ENCODE results near the gene HSF2BP. TPM values are rescaled to one million over a fixed set of nuclear protein-coding genes. Genes with fewer than 3 reads are reported as not detected.
"Not testable (repeated sequence)": the region's sequence is repeated elsewhere in the genome, so short reads cannot be mapped to it uniquely, and the experiment has no call there.

HSF2BP gene
- total RNA-seq, 1 experiment from 2014 or later, result 1.5 TPM

GRCh38 chr21:43479197-43479596, 180.1 kb downstream of the HSF2BP start:
- H3K79me1 ChIP-seq (ENCODE audit: insufficient read depth, low read depth, low read length, poor library complexity, severe bottlenecking); H3K23me2 ChIP-seq (ENCODE audit: insufficient read length, low read depth, low read length, poor library complexity, severe bottlenecking); H2BK120ac ChIP-seq (ENCODE audit: low read depth, low read length, poor library complexity, severe bottlenecking); H3K4me3 Mint-ChIP-seq; H4K91ac ChIP-seq (ENCODE audit: insufficient read length, low read depth, low read length); H4K20me1 ChIP-seq (ENCODE audit: control insufficient read depth, insufficient read depth, insufficient read length); H3K9ac ChIP-seq (ENCODE audit: extremely low read depth, insufficient read length, low read length); H3K79me2 ChIP-seq (ENCODE audit: insufficient read depth, low read length); H3K4me1 ChIP-seq (ENCODE audit: insufficient read depth, low read length); H3K27ac Mint-ChIP-seq; H3K27me3 ChIP-seq (ENCODE audit: insufficient read depth, low read length); H2BK15ac ChIP-seq (ENCODE audit: low read depth, low read length); H2AK5ac ChIP-seq (ENCODE audit: insufficient read length, low read length); H3K23ac ChIP-seq (ENCODE audit: insufficient read length, low read depth, low read length); H3K56ac ChIP-seq (ENCODE audit: insufficient read length, low read depth, low read length); H3T11ph ChIP-seq (ENCODE audit: low read length); DNase-seq; H2BK12ac ChIP-seq (ENCODE audit: insufficient read length, low read depth, low read length); H3K18ac ChIP-seq (ENCODE audit: insufficient read length, low read depth, low read length); H3K9me3 Mint-ChIP-seq; H3K9me3 ChIP-seq (ENCODE audit: control insufficient read depth, low read depth, low read length); H3K27me3 Mint-ChIP-seq (ENCODE audit: low read depth); H2BK5ac ChIP-seq (ENCODE audit: insufficient read length, low read length); H4K8ac ChIP-seq (replicated peaks; ENCODE audit: insufficient read length, low read depth, low read length); H3K4me1 Mint-ChIP-seq; H3K36me3 Mint-ChIP-seq (ENCODE audit: insufficient read depth in 1 of 3, low read depth in 3 of 3); H3K14ac ChIP-seq (ENCODE audit: insufficient read depth, low read length); H3K27ac ChIP-seq (ENCODE audit: insufficient read length, low read depth, low read length); H3K4me2 ChIP-seq (ENCODE audit: insufficient read depth, insufficient read length, low read length); H3K4ac ChIP-seq (ENCODE audit: low read depth, low read length); H4K5ac ChIP-seq (ENCODE audit: insufficient read length, low read depth, low read length); H2AFZ ChIP-seq (ENCODE audit: low read length); H2BK20ac ChIP-seq (ENCODE audit: low read depth, low read length, poor library complexity, severe bottlenecking): not testable (repeated sequence)
- WGBS (ENCODE audit: extremely low coverage, insufficient read length, low lambda C conversion rate), result no CpG with 5 or more reads among the region's 13 CpGs

Small RNAs within 50 kb of the gene (microRNA-seq; reads per million reads assigned to microRNA genes)
- gene MIR6070 (ENCODE audit: borderline microRNAs expressed), result not detected

Other genes with a start within 250 kb of the HSF2BP start
- 5.7 and 6.4 TPM in 2 replicates for gene SIK1, start 232.4 kb downstream of the HSF2BP start, total RNA-seq (2021)
- 94.6 and 96.6 TPM in 2 replicates for gene RRP1B, start 72 bp upstream of the HSF2BP start, total RNA-seq (2021)
- gene PDXK, start 59.6 kb upstream of the HSF2BP start, total RNA-seq (2021), result 109 and 117 TPM in 2 replicates
- 40.7 and 44.5 TPM in 2 replicates for gene CSTB, start 116.8 kb upstream of the HSF2BP start, total RNA-seq (2021)
- 73.3 and 76.7 TPM in 2 replicates for gene RRP1, start 130.1 kb upstream of the HSF2BP start, total RNA-seq (2021)
- 13.0 TPM in 2 replicates for gene AGPAT3, start 205.7 kb upstream of the HSF2BP start, total RNA-seq (2021)